HG03354 (cell line): ENCODE results near the gene CHP1.
"Not testable (repeated sequence)": the region's sequence is repeated elsewhere in the genome, so short reads cannot be mapped to it uniquely, and the experiment has no call there.

Experiments used
- ATAC-seq: cut with Tn5 transposase; IDR thresholded peaks from one replicate; pipeline ENCODE4 v1.9.1; 2021; ENCODE audit warnings: mild to moderate bottlenecking; ENCODE audit not compliant: unreplicated experiment, poor library complexity, severe bottlenecking

CHP1 gene

GRCh38 chr15:41230650-41231421 is at the start of gene CHP1, which contains the start of gene EXD1:
Gene CHP1, plus strand, starts transcription at chr15:41231268. Its CDS starts 115 bp downstream, at chr15:41231383.
Gene EXD1, minus strand, starts transcription at chr15:41230757. Its CDS starts 4,182 bp downstream, at chr15:41226575.
- ATAC-seq = peak; percentile 96

- ATAC-seq = no peak
These were observed 48.8 kb upstream of the CHP1 start for GRCh38 chr15:41182266-41182665.

- no peak for ATAC-seq
These were observed 47.5 kb upstream of the CHP1 start for GRCh38 chr15:41183581-41183980.

GRCh38 chr15:41194444-41194843 is 36.6 kb upstream of the CHP1 start:
- no peak for ATAC-seq

GRCh38 chr15:41199470-41199869 is 31.6 kb upstream of the CHP1 start:
- no peak for ATAC-seq

GRCh38 chr15:41203395-41203794 is 27.7 kb upstream of the CHP1 start:
- ATAC-seq = no peak

GRCh38 chr15:41205315-41205714 is 25.8 kb upstream of the CHP1 start:
- ATAC-seq = no peak

- ATAC-seq = no peak
These were observed 23.2 kb upstream of the CHP1 start for GRCh38 chr15:41207687-41208448.

GRCh38 chr15:41215708-41216107 is 15.4 kb upstream of the CHP1 start:
- ATAC-seq = no peak

- ATAC-seq = no peak
These were observed 12.2 kb upstream of the CHP1 start for GRCh38 chr15:41218851-41219250.

GRCh38 chr15:41219381-41219780 is 11.7 kb upstream of the CHP1 start:
- no peak for ATAC-seq

GRCh38 chr15:41230345-41230649 is 771 bp upstream of the CHP1 start:
- ATAC-seq = no peak

GRCh38 chr15:41231422-41232226 is 556 bp downstream of the CHP1 start:
- peak; percentile 53 for ATAC-seq

- ATAC-seq = no peak
These were observed 2.3 kb downstream of the CHP1 start for GRCh38 chr15:41233367-41233771.

GRCh38 chr15:41235228-41235627 is 4.2 kb downstream of the CHP1 start:
- not testable (repeated sequence) for ATAC-seq

GRCh38 chr15:41235929-41236328 is 4.9 kb downstream of the CHP1 start:
- ATAC-seq = no peak

GRCh38 chr15:41238100-41238499 is 7.0 kb downstream of the CHP1 start:
- ATAC-seq = no peak

GRCh38 chr15:41241221-41241964 is 10.3 kb downstream of the CHP1 start:
- no peak for ATAC-seq

- not testable (repeated sequence) for ATAC-seq
These were observed 19.7 kb downstream of the CHP1 start for GRCh38 chr15:41250745-41251144.

- ATAC-seq = no peak
These were observed 20.3 kb downstream of the CHP1 start for GRCh38 chr15:41251411-41251810.
